Measurements from ENCODE around the gene HPD.
"Not testable (repeated sequence)": the region's sequence is repeated elsewhere in the genome, so short reads cannot be mapped to it uniquely, and the experiment has no call there.

Gene HPD

GRCh38 chr12:121796855-121797751 is 61.6 kb downstream of the HPD start:
- no peak for DNase-seq

- peak; percentile 57 for DNase-seq
Observed at GRCh38 chr12:121795034-121795968, 63.4 kb downstream of the HPD start.

DNA sequence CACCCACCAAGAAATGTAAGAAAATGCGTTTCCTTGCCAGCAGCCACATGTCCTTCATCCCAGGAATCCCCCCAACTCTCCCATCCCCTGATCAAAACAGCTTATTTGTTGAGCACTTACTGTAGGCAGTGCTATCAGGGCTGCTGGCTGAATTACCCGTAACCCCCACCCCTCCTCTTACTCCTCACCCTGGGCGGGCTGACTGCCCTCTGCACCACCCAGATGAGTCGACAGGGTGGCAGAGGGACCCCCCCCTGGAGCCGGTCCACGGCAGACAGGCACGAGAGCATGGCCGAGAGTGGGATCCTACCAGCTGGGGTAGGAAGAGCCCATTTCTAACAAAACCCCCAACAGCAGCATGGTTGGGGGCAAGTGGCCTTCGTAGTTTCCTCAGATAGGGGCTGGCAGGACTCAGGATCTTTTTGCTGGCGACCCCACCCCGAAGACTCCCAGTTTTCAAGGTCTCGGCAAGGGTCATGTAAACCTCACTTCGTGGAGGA is 64.1 kb downstream of the HPD start:
- no peak for DNase-seq

DNA sequence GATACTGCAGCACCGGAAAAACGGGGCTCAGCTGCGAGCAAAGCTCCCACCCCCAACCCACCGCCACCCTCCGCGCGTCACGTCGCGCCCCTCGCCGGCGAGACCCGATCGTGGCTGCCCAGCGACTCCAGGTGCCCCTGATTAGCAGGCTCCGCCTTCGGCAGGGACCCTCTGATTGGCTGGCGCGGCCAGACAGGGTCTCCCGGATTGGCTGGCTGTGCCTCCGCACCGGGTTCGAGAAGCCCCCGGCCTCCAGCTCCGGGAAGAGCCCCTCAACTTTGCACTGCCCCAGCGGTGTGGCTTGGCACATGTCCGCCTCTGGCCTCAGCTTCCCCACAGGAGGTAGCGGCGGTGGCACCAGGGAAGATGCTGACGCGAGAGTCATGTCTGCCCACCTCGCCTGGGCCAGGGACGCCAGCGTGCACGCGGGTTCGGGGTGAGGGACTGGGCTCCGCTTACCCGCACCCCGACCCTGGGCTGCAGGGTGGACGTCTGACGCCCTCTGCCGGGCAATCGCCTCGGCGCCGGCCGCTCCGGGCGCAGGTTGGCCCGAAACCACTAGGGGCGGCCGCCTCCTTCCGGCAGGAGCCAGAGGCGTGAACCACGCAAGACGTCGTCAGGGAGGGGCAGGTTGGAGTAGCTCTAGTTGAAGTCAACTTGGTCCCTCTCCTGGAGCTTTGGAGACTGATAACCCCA is 64.7 kb downstream of the HPD start:
- DNase-seq: peak; percentile 82

DNA sequence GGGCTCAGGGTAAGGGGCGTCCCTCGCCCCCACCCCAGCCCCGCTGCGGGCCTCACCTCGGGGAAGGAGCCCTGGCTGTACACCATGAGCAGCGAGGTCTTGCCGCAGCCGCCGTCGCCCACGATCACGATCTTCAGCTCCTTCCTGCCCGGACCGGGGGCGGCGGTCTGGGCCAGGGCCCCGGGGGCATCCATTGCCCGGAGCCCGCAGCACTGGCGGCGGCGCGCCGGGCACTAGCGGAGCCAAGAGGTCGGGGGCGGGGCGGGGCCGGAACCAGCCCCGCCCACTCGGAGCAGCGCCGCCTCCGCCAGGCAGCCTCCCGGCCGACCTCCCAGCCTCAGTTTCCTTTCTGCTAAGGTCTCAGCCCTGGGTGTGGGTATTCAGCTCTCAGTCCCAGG is 65.2 kb downstream of the HPD start, which contains the start of gene RHOF:
TSS of gene RHOF (minus strand) at position 249 of the 398 bp plus-strand sequence. CDS start at position 194, 55 bp downstream.
- no peak for DNase-seq

GRCh38 chr12:121792607-121793439 is 65.8 kb downstream of the HPD start:
- no peak for DNase-seq

GRCh38 chr12:121791671-121792551 is 66.7 kb downstream of the HPD start:
- no peak for DNase-seq

DNA sequence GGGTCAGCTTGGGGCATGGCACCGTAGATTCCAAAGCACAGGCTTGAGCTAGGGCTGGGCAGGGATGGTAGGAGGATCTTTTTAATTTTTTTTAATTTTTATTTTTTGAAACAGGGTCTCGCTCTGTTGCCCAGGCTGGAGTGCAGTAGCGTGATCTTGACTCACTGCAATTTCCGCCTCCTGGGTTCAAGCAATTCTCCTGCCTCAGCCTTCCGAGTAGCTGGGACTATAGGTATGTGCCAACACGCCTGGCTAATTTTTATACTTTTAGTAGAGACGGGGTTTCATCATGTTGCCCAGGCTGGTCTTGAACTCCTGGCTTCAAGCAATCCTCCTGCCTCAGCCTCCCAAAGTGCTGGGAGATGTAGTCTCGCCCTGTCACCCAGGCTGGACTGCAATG is 67.9 kb downstream of the HPD start:
- DNase-seq: not testable (repeated sequence)

- no peak for DNase-seq
Observed at GRCh38 chr12:121789800-121790728, 68.6 kb downstream of the HPD start.

Measured in NCI-H2171 (cell line).